ENCODE data around the gene CRYGN. TPM values are rescaled to one million over a fixed set of nuclear protein-coding genes. Genes with fewer than 3 reads are reported as not detected.
A peak's percentile ranks its signal among the peaks of the same experiment; 100 is the strongest.

The CRYGN gene
- polyA plus RNA-seq, 1 of the 3 experiments (the other 2 are of a cell fraction): not detected

DNA sequence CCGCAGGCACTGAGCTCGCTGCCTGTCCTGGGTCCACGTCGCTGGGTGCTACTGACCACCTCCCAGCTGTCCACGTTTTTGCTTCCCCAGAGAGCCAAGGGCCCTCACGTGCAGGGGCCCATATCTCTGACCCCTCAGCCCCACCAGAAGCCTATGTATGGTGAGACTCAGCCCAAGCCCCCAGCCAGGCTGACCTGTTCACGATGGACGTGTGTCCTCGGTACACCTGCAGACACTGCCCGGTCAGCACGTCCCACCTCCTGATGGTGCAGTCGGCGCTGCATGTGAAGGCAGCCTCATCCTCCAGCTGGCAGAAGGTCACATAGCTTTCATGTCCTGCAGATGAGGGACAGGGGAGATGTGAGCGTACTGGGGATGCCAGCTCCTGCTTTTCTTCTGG is 40.0 kb downstream of the CRYGN start:
- Histone ChIP-seq H3K36me3 (replicated peaks in 1 of 2; ENCODE audit: control insufficient read depth in 1 of 2, insufficient read depth in 2 of 2, low read length in 1 of 2) (no peaks in the 10 kb centered on the region), H3K79me2 (ENCODE audit: insufficient read depth) (no peaks in the 10 kb centered on the region), H3K4me2 (no peak overlapping the region), H3K9ac (no peak overlapping the region), H3K27ac (ENCODE audit: low read depth in 2 of 2, low read length in 1 of 2) (no peak overlapping the region), H3K4me1 (ENCODE audit: control insufficient read depth in 1 of 2, insufficient read depth in 2 of 2, low read depth in 1 of 2, low read length in 1 of 2) (peaks cover 0 to 3% of the 10 kb centered on the region in 2 experiments; a peak in 2 of 4 replicates), H3K9me2 (no peaks in the 10 kb centered on the region), H3F3A (replicated peaks; ENCODE audit: insufficient read depth) (no peaks in the 10 kb centered on the region), H3K9me3 (no peaks in the 10 kb centered on the region), H4K20me1 (ENCODE audit: insufficient read depth) (no peaks in the 10 kb centered on the region), H3K4me3 (ENCODE audit: low read depth in 2 of 2, low read length in 1 of 2) (no peak overlapping the region), H3K27me3 (ENCODE audit: insufficient read depth) (no peaks in the 10 kb centered on the region), H2AFZ (ENCODE audit: low read depth) (no peak overlapping the region)
- DNase-seq: no peak
- WGBS (ENCODE audit: low lambda C conversion rate): 81% methylated on average over 14 of the region's 14 CpGs
- no peak for TF ChIP-seq MXI1 (IDR thresholded peaks at IDR 0.05; ENCODE audit: low read depth, low read length)
- no peak for TF ChIP-seq TAF1 (IDR thresholded peaks at IDR 0.05; ENCODE audit: borderline replicate concordance, low read depth, low read length)
- no peak for TF ChIP-seq TCF12 (IDR thresholded peaks at IDR 0.05)
- TF ChIP-seq SMC3 (IDR thresholded peaks at IDR 0.05; ENCODE audit: low read depth, low read length): no peak
- no peak for TF ChIP-seq EP300 (IDR thresholded peaks at IDR 0.05; ENCODE audit: borderline replicate concordance in 1 of 2, low read depth in 1 of 2, low read length in 1 of 2)
- no peak for TF ChIP-seq JUND (IDR thresholded peaks at IDR 0.05)
- POLR2A ChIA-PET: interaction anchor here (0.9 kb wide), 1 partner anchor 9 kb away, joined by 4 read pairs; no protein-coding TSS in a partner anchor
- CTCF ChIA-PET: interaction anchor here (1.3 to 3.6 kb wide), 2 partner anchors 10 to 49 kb away, joined by 5 to 13 read pairs; partner anchors contain the start of gene WDR86

DNA sequence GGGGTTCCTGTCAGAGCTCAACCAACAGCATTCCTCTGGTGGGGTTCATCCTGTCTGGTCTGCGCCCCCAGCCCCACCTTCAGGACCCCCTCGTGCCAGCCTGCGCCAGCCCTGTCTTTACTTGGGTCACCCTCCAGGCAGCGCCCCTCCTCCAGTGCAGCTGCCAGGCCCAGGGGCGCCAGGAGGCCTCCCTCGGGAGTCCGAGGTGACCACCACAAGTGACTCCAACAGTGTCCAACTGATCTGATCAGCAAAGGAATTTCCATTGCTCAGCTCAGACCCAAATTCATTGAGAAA is 40.7 kb downstream of the CRYGN start:
- Histone ChIP-seq H3K79me2 (ENCODE audit: insufficient read depth) (no peaks in the 10 kb centered on the region), H2AFZ (ENCODE audit: low read depth) (no peak overlapping the region), H3K9me2 (no peaks in the 10 kb centered on the region), H3F3A (replicated peaks; ENCODE audit: insufficient read depth) (no peaks in the 10 kb centered on the region), H3K4me1 (ENCODE audit: control insufficient read depth in 1 of 2, insufficient read depth in 2 of 2, low read depth in 1 of 2, low read length in 1 of 2) (no peaks in the 10 kb centered on the region; a peak in 2 of 4 replicates), H3K4me3 (ENCODE audit: low read depth in 2 of 2, low read length in 1 of 2) (no peak overlapping the region), H3K9ac (no peak overlapping the region), H3K9me3 (no peaks in the 10 kb centered on the region), H4K20me1 (ENCODE audit: insufficient read depth) (no peaks in the 10 kb centered on the region), H3K27ac (ENCODE audit: low read depth in 2 of 2, low read length in 1 of 2) (no peak overlapping the region), H3K27me3 (ENCODE audit: insufficient read depth) (no peaks in the 10 kb centered on the region), H3K36me3 (replicated peaks in 1 of 2; ENCODE audit: control insufficient read depth in 1 of 2, insufficient read depth in 2 of 2, low read length in 1 of 2) (no peaks in the 10 kb centered on the region), H3K4me2 (no peak overlapping the region)
- ChIA-PET POLR2A (interaction anchor here (0.9 kb wide), 1 partner anchor 10 kb away, joined by 4 read pairs; no protein-coding TSS in a partner anchor), CTCF (interaction anchor here (1.0 to 3.6 kb wide), 3 partner anchors 10 to 360 kb away, joined by 5 to 13 read pairs (median 6); partner anchors contain the start of gene WDR86)
- TF ChIP-seq, protein P1, sequence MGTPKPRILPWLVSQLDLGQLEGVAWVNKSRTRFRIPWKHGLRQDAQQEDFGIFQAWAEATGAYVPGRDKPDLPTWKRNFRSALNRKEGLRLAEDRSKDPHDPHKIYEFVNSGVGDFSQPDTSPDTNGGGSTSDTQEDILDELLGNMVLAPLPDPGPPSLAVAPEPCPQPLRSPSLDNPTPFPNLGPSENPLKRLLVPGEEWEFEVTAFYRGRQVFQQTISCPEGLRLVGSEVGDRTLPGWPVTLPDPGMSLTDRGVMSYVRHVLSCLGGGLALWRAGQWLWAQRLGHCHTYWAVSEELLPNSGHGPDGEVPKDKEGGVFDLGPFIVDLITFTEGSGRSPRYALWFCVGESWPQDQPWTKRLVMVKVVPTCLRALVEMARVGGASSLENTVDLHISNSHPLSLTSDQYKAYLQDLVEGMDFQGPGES (IDR thresholded peaks at IDR 0.05; ENCODE audit: low read depth, low read length): no peak
- TF ChIP-seq EP300 (IDR thresholded peaks at IDR 0.05; ENCODE audit: borderline replicate concordance in 1 of 2, low read depth in 1 of 2, low read length in 1 of 2): no peak
- TF ChIP-seq GATA2 (CRISPR knock-in tag; IDR thresholded peaks at IDR 0.05): no peak
- no peak for TF ChIP-seq RCOR1 (IDR thresholded peaks at IDR 0.05; ENCODE audit: low read length)
- TF ChIP-seq RFX5 (IDR thresholded peaks at IDR 0.05; ENCODE audit: low read length): no peak
- TF ChIP-seq NFIC (IDR thresholded peaks at IDR 0.05; ENCODE audit: borderline replicate concordance): no peak
- no peak for TF ChIP-seq MEF2A (IDR thresholded peaks at IDR 0.05; ENCODE audit: borderline replicate concordance, low read depth)
- no peak for TF ChIP-seq SIN3A (IDR thresholded peaks at IDR 0.05; ENCODE audit: borderline replicate concordance, low read depth, low read length)
- TF ChIP-seq, protein P2, sequence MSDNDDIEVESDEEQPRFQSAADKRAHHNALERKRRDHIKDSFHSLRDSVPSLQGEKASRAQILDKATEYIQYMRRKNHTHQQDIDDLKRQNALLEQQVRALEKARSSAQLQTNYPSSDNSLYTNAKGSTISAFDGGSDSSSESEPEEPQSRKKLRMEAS (IDR thresholded peaks at IDR 0.05; ENCODE audit: low read depth): no peak
- TF ChIP-seq MXI1 (IDR thresholded peaks at IDR 0.05; ENCODE audit: low read depth, low read length): no peak
- no peak for TF ChIP-seq YY1 (IDR thresholded peaks at IDR 0.05; ENCODE audit: low read depth)
- no peak for TF ChIP-seq SMC3 (IDR thresholded peaks at IDR 0.05; ENCODE audit: low read depth, low read length)
- no peak for TF ChIP-seq JUND (IDR thresholded peaks at IDR 0.05)
- TF ChIP-seq, protein P3, sequence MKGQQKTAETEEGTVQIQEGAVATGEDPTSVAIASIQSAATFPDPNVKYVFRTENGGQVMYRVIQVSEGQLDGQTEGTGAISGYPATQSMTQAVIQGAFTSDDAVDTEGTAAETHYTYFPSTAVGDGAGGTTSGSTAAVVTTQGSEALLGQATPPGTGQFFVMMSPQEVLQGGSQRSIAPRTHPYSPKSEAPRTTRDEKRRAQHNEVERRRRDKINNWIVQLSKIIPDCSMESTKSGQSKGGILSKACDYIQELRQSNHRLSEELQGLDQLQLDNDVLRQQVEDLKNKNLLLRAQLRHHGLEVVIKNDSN (IDR thresholded peaks at IDR 0.05; ENCODE audit: borderline replicate concordance, low read depth): no peak
- DNase-seq: peak; percentile 27
- WGBS (ENCODE audit: low lambda C conversion rate): 90% methylated on average over 7 of the region's 7 CpGs

All from SK-N-SH (cell line).